GM20431 (cell line): ENCODE data around the gene ITGB5.

ENCODE experiments used
- in situ Hi-C: fragments of 300-500 bp; cut with MseI, MboI; formaldehyde crosslinking; loops from one replicate; pipeline ENCODE4 v1.15.0; 2020; ENCODE audit warnings: low sequenced_read_pairs; ENCODE audit not compliant: unreplicated experiment

The ITGB5 gene

DNA sequence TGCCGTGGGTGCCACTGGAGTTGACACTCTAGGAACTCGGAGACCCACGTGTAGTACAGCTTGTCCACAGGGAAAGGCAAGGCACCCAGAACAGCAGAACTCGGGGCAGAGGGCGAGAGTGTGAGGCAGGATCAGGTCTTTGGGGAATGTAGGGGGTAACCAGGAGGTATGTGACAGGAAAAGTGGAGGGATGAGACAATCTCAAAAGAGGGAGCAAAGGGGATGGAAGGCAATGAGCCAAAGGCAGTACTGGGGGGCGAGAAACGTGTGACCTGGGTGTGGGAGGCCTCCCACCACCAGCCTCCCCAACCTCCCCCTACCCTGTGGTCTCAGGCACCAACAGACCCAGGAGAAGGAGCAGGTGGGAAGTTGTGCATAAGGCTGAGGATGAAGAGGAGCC lies 108.0 kb downstream of the ITGB5 start:
- in situ Hi-C loops, result no loop called here

DNA sequence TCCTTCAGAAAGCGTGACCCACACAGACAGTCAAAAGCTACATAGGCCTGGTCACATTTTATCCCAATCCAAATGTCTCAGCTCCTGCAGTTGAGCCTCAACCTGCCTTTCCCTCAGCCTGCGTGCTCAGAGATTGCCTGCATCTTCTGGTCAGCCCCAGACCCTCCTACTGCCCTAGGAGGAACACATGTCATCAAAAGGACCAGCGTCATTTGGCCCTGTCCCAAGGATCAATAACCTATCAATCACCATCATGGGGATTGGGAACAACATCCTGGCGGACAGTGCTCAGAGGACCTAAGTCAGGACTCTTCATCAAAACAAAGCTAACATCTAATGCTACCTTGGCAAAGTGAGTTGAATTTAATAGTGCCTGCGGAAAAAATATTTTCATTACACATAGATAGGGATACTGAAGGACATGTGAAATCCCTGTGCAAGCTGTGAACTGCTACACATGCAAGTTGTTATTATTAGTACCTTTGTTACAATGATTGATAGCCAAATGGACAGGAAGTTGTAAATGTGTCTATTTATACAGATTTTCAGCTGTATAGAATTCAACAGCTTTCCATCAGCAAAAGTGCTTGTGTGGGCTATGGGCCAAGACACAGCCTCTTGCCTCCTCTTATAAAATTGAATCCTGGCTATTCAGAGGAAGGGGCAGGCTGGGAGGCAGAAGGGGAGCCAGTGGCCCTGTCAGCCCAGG lies 109.2 kb downstream of the ITGB5 start:
- in situ Hi-C loops, result no loop called here

DNA sequence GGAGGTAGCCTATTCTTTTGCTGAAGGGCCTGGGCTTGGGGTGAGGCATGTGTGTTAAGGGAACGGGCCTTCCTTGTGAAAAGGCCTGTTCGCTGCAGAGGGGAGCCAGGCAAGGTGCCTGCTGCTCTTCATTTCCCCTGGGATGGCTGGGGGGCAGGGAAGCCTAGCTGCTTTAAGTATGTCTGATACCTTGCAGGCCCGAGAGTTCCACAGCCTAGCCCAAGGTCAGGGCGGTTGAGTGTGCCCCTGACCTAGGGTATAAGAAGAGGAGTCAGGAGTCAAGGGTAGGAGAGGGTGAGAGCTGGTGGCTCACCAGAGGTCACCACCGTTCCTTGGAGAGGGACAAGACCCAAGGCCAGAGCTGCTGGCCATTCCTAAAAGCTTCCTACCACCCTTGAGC lies 110.3 kb downstream of the ITGB5 start:
- in situ Hi-C loops, result no loop called here

DNA sequence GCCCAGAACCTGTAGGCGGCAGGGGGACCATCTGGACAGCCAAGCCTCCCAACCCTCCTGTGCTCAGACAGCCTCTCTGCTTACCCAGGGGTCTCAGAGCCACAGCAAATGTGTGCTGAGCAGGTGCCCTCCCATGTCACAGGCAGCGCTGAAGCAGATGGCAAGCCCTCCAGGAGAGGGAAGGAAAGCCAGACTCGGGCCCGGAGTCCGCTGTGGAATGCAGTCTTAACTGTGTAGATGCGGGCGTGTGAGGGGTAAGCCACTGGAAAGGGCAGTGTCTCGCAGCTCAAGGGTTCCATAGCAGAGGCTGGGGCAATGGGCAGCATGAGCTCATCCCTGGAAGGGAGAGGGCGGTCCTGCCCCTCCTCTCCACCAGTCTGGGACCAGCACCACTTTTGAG lies 111.3 kb downstream of the ITGB5 start:
- in situ Hi-C loops, result no loop called here

DNA sequence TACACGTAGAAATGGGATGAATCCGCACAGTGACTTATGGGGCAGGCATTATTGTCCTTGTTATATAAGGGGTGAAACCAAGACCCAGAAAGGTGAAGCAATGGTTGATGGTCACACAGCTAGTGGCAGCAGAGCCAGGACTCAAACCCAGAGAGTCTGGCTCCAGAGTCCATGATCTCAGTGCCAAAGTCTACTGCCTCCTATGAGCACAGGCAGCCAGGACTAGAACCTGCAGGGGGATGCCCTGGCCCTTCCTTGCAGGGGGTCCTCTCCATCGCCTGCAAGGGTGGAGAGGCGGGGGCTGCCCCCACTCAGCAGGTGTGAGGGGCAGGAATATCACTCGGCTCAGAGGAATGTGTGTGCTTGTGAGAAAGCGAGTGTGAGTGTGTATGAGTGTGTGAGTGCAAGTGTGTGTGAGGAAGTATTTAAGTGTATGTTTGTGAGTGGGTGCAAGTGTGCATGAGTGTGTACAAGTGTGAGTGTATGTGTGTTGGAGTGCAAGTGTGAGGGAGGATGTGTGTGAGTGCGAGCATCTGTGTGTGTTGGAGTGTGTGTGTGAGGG lies 112.2 kb downstream of the ITGB5 start:
- in situ Hi-C loops, result no loop called here

DNA sequence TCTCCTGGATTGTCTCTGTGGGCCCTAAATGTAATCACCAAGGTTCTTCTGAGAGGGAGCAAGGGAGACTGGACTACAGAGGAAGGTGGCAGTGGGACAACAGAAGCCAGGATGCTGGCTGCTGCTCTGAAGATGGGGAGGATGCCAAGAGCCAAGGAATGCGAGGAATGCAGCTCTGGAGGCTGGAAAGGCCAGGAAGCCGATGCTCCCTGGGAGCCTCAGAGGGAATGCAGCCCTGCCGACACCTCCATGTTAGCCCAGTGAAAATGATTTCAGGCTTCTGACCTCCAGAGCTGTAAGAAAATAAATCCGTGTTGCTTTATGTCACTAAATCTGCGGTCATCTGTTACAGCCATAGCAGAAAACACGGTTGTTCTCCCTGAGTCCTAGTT lies 112.8 kb downstream of the ITGB5 start:
- in situ Hi-C loops, result no loop called here

DNA sequence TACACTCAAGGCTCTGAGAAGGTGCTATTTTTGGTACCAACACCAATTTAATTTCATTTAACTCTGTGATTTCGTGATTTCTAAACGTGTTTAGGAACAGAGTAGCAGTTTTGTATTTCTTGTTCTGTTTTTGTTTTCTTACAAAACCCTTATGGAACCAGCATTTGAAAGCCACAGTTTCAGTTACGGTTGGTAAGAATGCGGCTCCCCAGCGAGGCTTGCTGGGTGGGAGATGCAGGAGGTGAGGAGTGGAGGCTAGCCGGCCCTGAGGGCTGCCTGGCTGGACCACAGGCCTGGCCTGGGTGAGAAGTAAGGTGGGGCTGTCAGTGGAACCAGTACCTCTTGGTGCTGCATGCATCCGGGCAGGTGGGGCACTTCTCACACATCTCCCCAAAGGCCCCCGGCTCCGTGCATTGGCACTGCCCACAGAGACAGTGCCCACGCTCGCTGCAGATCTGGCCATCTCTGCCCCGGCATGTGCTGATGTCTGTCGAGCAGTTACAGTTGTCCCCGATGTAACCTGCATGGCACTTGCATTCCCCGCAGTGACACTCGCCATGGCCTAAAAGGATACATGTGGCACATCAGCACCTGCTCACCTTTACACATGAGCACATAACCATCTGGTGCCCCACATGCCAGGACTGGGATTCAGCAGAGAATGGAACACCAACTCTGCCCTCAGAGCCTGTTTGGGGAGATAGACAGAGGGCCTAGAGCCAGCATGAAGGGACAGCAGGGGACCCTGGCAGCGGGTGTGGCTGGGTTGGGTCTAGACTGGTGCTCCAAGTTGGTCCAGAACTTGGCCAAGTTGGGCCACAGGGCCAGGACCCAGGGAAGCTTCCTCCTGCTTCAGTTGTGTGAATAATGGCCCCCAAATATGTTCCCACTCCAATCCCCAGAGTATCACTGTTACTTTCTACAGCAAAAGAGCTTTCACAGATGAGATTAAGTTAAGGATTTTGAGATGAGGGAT lies 113.5 kb downstream of the ITGB5 start:
- in situ Hi-C loops, result no loop called here

DNA sequence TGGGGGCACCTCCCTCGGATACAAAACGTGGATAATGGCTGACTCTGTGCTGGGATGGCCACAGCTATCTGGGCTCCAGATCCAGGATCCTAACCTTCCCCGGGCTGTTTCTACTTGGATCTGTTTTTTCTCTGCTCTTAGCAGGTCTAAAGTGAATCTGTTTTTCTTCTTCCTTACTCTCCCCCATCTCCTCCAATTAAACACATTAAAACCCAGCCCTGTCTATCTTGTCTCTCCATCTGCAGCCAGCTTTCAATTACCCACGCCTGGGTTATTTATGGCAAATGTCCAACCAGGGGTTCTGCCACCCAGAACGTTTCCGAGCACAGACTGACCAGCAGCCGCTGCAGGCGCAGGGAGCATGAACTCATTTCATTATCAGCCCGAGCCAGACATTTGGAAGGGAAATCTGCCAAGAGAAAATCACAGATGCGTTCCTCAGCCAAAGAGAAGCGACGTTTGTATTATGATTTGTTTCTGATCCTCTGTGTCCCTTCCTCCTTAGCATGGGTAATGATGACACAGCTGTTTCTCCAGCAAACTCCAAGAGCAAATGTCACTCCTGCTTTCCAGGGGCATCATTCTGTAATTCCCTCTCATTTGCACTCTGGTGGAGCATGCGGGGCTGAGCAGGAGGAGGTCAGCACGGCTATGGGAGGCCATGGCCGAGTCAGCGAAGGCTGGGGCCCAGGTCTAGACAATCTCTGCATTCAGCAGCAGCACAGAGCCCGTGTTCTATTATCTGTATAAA lies 114.9 kb downstream of the ITGB5 start:
- in situ Hi-C loops, result no loop called here

DNA sequence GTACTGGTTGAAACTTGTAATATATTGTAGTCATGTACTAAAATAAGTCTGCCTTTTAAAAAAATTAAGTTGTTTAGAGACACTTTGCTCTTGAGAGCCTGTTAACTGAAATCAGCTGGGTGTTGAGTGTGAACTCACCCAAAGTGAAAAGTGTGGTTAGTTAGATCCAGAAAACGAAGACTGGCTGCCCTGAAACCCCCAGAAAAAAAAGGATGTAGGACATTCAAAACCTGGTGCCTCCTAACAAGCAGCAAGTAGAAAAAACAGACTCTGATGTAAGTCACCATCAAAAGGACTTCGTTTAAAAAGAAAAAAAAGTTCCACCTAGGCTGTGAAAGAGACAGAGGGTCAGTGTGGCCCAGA lies 116.1 kb downstream of the ITGB5 start:
- in situ Hi-C loops, result no loop called here

DNA sequence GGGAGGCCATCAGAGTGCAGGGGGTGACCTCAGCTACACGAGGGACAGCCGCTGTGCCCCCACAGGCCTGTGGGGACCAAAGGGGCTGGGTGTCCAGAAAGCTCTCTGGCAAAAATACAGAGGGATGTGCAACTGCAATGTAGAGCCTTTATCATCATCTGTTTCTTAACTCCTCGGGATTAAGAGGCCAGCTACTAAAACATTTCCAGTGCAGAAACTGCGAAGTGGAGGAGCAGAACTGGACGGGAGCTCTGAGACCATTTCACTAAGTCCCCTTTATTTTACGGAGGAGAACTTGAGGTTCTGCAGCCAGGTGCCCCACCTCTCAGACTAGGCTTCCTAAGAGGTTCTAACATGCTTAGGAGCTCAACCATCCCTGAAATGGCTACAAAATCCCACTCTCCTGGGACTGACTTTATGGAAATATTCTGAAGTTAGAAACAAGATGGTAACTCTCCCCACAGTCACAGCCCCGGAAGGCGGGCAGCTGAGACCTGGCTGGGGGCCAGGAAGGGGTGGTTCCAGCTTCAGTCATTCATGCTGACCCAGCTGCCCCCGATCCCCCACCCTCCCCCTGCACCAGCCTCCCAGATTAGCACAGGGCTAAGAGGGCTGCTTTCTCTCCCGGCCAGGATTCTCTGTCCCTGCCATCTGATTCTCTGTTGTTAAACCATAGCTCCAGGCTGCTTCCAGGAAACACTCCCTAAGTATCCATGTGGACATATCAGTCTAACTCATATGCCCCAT lies 116.7 kb downstream of the ITGB5 start:
- in situ Hi-C loops, result no loop called here

DNA sequence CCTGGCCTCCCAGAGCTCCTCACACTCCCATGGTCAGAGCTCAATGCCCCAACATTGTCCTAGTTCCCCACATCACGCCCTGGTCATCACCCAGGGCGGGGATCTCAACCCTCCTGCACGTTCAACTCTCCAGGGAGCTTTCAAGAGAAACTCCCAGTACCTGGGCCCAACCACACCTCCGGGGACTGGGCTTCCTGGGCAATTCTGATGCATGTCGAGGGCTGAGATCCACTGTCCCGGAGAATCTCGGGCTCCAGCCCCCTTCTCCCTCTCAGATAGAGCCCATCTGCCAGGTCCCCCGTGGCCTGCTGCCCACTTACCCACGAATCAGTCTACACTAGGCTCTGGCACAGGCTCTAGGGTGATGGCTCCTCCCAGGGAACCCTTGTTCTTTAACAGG lies 117.7 kb downstream of the ITGB5 start:
- in situ Hi-C loops, result loop anchor here (10.0 kb wide), 1 partner anchor 135 kb away; no protein-coding TSS in a partner anchor

DNA sequence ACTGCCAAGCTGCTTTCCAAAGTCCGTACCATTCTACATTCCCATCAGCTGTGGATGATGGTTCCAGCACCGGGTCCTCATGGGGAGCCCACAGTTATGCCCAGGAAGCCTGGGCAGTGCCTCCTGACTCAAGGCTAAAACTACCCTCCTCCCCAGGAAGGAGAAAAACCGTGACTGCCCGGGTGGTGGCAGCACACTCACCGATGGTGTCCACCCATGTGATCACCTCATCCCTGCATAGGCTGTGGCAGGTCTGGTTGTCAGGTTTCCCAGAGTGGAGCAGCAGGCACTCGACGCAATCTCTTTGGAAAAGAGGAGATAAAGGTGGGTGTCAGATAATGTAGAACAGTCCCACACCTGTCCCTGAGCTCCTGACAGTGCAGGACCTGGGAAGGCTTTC lies 118.4 kb downstream of the ITGB5 start:
- in situ Hi-C loops, result loop anchor here (10.0 kb wide), 1 partner anchor 136 kb away; no protein-coding TSS in a partner anchor

DNA sequence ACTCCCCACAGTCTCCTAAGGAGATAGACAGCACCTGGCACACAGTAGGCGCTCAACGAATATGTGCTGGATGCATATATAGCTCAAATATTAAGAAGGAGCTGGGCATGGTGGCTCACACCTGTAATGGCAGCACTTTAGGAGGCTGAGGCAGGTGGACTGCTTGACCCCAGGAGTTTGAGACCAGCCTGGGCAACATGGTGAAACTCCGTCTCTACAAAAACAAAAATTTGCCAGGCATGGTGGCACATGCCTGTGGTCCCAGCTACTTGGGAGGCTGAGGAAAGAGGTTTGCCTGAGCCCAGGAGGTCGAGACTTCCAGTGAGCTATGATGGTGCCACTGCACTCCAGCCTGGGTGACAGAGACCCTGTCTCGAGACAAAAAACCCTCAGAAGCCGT lies 119.5 kb downstream of the ITGB5 start:
- in situ Hi-C loops, result loop anchor here (10.0 kb wide), 1 partner anchor 137 kb away; no protein-coding TSS in a partner anchor

DNA sequence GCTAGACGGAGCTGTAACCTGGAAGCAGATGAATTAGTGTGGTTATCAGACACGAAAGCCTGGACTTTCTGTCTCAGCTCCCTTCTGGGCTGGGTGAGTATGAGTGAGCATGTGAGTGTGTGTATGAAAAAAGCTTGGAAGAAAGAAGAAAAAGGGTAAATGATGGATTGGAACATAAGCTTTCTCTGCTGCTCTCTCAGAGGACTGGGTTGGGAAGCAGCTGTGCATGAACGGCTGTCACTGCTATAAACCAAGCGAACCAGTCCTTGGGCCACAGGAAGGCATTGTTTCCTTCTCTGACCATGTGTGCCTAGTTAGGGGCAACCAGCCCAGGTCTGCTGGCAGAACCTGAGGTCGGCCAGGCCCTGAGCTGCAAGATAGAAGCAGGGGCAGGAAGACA lies 119.9 kb downstream of the ITGB5 start:
- in situ Hi-C loops, result loop anchor here (10.0 kb wide), 1 partner anchor 138 kb away; no protein-coding TSS in a partner anchor

DNA sequence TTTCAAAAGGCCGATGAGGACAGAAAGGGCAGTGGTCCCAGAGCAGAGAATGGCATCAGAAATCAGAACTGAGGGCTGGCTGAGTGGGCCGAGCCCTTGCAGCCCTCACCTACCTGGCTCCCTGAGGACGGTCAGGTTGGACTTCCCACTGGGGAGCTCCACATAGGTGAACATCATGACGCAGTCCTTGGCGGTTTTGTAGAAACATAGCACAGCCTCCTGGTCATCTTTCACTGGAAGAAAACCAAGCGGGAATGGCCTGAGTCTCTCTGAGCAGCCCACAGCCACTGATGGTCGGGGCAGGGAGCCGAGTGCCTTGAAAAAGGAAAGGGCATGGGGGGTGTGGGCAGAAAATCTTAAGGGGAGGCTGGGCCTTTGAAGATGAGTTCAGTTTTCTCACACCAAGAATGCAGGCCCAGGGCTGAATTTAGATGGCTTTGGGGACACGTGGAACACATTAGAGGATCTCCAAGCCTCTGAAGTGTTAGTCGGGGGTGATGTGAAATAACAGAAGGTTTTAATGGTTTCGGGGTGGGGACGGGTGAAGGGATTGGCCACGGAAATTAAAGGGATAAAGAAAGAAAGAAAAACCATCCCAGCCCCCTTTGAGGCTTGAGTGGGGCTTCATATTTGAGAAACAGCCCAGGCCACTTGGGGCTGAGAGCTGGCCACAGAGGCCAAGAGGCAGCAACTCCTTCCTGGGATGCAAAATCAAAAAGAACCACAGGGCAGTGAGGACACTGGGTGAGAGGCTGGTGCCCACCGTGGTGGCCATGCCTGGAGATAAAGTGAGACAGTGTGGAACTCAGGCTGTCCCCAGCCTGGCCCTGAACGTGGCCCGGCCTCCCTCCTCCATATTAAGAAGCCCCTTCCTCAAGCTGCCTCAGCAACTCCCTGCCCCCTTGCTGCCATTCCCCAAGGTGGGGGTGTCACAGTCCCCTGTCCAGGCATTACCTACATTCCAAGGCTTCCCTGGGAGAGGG lies 120.8 kb downstream of the ITGB5 start:
- in situ Hi-C loops, result loop anchor here (10.0 kb wide), 1 partner anchor 138 kb away; no protein-coding TSS in a partner anchor

DNA sequence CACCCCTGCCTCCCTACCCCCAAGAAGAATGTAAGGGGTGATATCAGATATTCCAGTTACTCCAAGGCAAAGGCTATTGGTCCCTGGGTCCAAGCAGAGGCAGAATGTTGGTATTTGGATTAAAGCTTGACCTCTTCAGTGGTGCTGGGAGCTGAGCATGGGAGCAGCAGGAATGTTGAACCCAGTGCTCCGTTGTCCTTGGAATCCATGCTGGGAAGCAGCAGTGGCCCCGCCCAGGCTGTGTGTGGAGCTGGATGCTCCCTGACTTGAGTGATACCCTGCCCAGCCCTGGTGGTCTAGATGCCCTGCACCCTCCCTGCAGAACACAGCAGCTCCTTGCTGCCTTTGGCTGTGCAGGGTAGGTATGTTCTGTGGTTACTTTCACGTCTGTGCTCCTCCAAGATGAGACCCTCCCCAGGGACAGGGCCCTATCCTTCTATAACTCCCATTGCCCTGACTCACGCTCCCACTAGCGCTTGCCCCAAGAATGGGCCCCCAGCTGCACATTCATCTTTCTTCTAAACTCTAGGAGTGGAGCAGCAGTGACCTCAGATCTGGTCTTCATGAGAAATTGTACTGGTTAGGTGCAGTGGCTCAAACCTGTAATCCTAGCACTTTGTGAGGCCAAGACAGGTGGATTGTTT lies 121.8 kb downstream of the ITGB5 start:
- in situ Hi-C loops, result loop anchor here (10.0 kb wide), 1 partner anchor 139 kb away; no protein-coding TSS in a partner anchor

DNA sequence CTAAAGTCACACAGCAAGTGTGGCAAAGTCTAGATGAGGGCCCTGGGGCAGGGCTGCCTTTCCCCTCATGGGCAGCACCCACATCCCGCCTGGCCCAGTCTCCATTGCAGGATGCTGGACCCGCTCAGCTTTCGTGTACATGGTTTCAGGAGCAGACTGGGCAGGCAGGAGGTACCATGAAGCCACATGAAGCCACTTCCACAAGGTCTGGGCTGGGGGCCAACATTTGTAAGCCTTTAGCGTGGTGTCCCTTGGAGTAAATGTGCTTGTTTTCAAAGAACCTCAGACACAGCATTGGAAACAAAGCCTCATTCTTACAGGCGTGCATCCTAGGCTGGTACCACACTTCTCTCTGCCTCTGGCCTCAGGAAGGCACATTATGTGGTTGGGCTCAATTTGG lies 122.4 kb downstream of the ITGB5 start:
- in situ Hi-C loops, result loop anchor here (10.0 kb wide), 1 partner anchor 140 kb away; no protein-coding TSS in a partner anchor
